Mesodermal cell (in vitro differentiated cells): ENCODE data around the gene SMIM3.
A peak's percentile ranks its signal among the peaks of the same experiment; 100 is the strongest.

Experiments
- H3K27ac ChIP-seq: 2 replicates; pipeline ENCODE4 v1.7.0; 2013; ENCODE audit warnings: mild to moderate bottlenecking, low read depth, low read length, moderate library complexity; ENCODE audit not compliant: severe bottlenecking
- H3K36me3 ChIP-seq: 2 replicates; pipeline ENCODE4 v1.7.1; 2013; ENCODE audit warnings: mild to moderate bottlenecking, low read length, moderate library complexity; ENCODE audit not compliant: control insufficient read depth, insufficient read depth
- H3K4me1 ChIP-seq: one replicate; pipeline ENCODE4 v1.7.1; 2013; ENCODE audit warnings: mild to moderate bottlenecking, low read length; ENCODE audit not compliant: insufficient read depth, control insufficient read depth, poor library complexity, severe bottlenecking
- H3K4me3 ChIP-seq: 2 replicates; pipeline ENCODE4 v1.7.0; 2013; ENCODE audit warnings: low read length, control low read depth, mild to moderate bottlenecking; ENCODE audit not compliant: insufficient read depth, poor library complexity, severe bottlenecking; ENCODE audit errors: extremely low read depth
- H3K9me3 ChIP-seq: 2 replicates; pipeline ENCODE4 v1.7.1; 2013; ENCODE audit warnings: mild to moderate bottlenecking, low read length, moderate library complexity; ENCODE audit not compliant: control insufficient read depth
- WGBS, 2 experiments: methylation state at CpG; one replicate each; pipeline ENCODE4 v1.1.5; 2013; ENCODE audit warnings: missing lambda C conversion rate in 2 of 2; ENCODE audit not compliant: insufficient coverage in 2 of 2; 5-methylcytosine and 5-hydroxymethylcytosine counted together

Gene SMIM3

DNA sequence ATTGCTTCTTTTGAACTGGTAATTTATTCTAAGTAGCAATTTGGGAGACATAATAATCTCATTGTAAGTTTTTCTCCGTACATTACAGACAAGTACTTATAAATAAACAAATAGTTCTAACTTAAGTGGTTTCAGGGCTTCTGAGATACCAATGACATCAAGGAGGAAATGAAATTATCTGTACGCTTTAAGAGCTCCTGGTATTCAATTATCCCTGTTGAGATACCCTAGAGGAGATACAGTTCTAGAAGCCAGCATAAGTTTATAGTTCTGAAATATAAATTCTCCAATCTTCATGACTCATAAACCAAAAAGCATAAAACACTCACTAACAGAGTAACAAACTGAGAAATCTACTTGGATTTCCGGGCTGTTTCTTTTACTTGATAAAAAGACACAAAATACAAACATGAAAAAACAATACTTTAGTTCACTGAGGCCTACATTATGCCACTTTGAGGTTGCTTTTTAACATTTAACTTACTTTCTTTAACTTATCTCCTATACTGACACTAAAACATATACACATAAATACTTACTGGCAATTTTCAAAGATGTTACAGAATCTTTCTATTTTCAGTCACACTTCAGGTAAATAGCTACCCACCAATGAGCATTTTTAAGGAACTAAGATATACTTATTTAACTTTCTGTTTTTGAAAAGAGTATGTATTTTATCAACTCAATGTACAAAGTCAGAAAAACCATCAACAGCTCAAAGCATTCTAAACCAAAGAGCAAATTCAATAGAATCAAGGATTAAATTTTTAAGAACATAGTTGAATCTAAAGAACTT lies 27.3 kb upstream of the SMIM3 start:
- Histone ChIP-seq H3K4me3 (no peak overlapping the region), H3K27ac (no peak overlapping the region), H3K4me1 (no peaks in the 10 kb centered on the region), H3K9me3 (no peaks in the 10 kb centered on the region), H3K36me3 (peaks cover 55% of the 10 kb centered on the region)
- 83 to 88% methylated on average over 1 of the region's 3 CpGs for WGBS, 2 experiments

DNA sequence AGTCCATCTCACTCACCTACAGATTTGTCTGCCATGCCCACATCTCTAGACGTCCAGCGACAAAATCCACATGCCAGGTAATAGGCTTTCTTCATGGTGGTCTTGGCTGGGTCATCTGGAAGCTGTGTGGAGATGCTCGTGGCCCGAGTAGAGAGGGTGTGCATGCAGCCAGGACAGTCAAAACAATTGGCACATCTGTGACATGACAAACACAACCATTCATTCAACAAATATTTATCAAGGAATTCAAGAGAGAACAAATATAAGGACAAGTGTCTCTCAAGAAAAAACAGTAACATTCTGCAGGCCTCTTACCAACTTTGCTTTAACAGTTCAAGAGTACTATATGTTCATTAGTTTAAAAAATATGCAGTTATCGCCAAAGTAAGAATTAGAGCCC lies 25.1 kb upstream of the SMIM3 start:
- Histone ChIP-seq H3K36me3 (peaks cover 57% of the 10 kb centered on the region), H3K4me1 (peaks cover 5% of the 10 kb centered on the region), H3K27ac (no peak overlapping the region), H3K9me3 (no peaks in the 10 kb centered on the region), H3K4me3 (no peak overlapping the region)
- 100% methylated on average over 2 of the region's 5 CpGs; no CpG with 5 or more reads in 1 of the 2 experiments for WGBS, 2 experiments

DNA sequence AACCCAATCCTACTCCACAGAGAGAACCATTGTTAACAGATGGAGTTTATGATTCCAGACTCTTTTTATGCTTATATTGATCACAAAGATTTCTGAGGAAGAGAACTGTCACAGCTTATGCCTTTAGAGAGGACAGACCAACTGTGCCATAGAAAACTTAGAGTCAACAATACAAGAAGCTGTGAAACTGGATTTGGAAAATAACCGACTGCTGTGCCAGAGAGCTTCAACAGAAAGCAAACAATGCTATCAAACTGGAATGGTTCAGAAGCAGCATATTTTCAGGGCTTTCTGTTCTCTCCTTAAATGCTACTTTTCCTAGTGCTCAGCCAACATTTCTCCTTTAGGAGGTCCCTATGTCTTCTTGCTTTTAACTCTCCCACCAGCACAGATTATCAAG lies 24.7 kb upstream of the SMIM3 start:
- H3K9me3 ChIP-seq, result no peaks in the 10 kb centered on the region
- peaks cover 55% of the 10 kb centered on the region for H3K36me3 ChIP-seq
- no peak overlapping the region for H3K27ac ChIP-seq
- peaks cover 5% of the 10 kb centered on the region for H3K4me1 ChIP-seq
- H3K4me3 ChIP-seq, result no peak overlapping the region
- WGBS, 2 experiments, result 100% methylated on average over 1 of the region's 1 CpG

DNA sequence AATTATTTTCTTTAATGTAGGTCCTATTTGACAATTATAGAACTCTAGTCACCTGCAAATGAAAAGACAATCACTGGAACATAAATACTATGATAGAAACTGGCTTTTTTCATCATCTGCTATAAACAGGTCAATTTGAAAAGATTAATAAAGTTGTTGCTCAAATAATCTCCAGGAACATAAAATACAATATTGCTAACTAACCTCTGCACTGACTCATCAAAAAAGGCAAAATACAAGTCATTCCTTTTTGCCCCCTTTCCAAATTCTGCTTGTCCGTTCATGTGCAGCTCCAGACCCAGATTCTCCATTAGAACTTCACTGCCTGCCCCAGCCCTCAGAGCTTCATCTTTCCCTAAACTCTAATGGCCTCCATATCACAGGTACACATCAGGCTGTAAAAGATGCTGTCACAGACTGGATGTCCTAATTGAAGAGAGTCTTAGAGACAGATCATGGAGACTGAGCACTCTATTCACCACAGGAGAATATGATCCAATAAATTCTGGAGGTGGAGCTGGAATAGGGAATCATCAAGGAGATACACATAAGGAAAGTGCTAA lies 21.4 kb upstream of the SMIM3 start:
- Histone ChIP-seq H3K27ac (no peak overlapping the region), H3K4me3 (peak overlapping the region; percentile 65)

DNA sequence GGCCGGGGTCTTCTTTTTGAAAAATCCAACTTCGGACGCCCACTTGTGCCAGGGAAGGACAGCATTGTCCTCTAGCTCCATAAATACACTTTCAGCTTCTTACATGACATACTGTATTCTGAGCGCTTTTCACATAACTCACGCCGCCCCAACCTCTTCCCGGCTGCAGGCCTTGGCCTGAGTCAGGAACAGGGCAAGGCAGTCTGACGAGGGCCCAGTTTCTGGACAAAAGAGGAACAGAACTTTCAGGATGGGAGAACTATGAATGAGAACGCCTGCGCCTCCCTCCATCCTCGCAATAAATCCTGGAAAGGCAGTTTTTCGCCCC lies 20.4 kb upstream of the SMIM3 start:
- Histone ChIP-seq H3K36me3 (peaks cover 31% of the 10 kb centered on the region), H3K9me3 (peaks cover 9% of the 10 kb centered on the region), H3K27ac (peak overlapping the region; percentile 99), H3K4me1 (peaks cover 5% of the 10 kb centered on the region), H3K4me3 (peak overlapping the region; percentile 65)
- WGBS, 2 experiments, result 0 to 9% methylated on average over 3 to 6 of the region's 12 CpGs

More for the DNA sequence above, 21.4 kb upstream of the SMIM3 start:
- Histone ChIP-seq H3K36me3 (peaks cover 36% of the 10 kb centered on the region), H3K4me1 (peaks cover 5% of the 10 kb centered on the region), H3K9me3 (peaks cover 9% of the 10 kb centered on the region)
- 100% methylated on average over 1 of the region's 1 CpG for WGBS, 2 experiments

DNA sequence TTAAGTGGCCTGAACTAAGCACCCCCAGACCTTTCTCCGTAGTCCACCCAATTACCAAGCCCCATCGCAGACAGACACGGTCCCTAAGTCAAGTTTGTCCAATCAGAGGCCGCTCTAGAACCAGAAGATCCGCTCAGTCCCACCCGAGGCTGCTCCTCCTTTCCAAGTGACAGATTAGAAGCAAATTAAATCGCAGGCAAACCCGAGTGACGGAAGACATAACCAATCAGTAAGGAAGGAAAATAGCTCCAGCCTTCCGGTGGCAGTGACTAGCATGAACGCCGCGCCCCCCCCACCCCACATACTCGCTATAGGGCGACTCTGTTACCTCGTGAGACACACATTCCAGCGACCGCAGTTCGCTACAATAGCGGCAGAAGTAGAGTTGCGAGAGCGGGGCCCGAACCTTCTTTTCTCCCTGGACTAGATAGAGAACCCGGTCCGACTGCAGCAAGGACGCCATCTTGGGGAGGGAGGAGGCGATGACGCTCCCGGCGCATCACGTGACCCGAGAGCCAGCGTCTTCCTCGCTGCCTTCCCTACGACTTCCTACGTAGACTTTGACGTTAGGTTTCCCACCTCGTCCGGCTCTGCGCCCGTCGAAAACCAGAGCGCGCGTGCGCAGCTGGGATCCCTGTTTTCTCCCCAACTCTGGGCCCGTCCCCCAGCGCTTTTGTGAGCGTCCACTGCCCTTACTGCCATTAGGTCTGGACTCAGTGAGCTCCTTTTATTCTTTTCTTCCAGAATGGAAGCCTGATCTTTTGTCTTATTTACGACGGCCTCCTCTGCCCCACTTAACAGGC lies 19.8 kb upstream of the SMIM3 start, which contains the start of gene DCTN4:
DCTN4 (minus strand) TSS at position 487 of the 803 bp plus-strand sequence; CDS start at position 463, 24 bp downstream.
- Histone ChIP-seq H3K4me1 (peaks cover 5% of the 10 kb centered on the region), H3K36me3 (peaks cover 25% of the 10 kb centered on the region), H3K9me3 (peaks cover 9% of the 10 kb centered on the region), H3K27ac (peak within 1 kb of the TSS; percentile 99), H3K4me3 (peak within 1 kb of the TSS; percentile 65)
- 3 to 4% methylated on average over 35 to 43 of the region's 51 CpGs for WGBS, 2 experiments

DNA sequence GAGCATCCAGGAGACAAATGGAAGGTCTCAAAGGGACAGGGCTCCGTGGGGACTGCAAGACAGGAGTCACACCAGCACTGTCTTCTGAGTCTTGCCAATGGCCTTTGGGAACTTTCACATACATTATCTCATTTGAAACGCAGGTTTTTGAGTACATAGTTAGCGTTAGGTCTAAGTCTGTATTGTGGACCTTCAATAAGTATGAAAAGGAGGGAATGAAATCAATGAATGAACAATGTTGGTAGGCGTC lies 19.3 kb upstream of the SMIM3 start:
- Histone ChIP-seq H3K9me3 (peaks cover 9% of the 10 kb centered on the region), H3K36me3 (peaks cover 20% of the 10 kb centered on the region), H3K27ac (peak overlapping the region; percentile 99), H3K4me3 (peak overlapping the region; percentile 65), H3K4me1 (peaks cover 5% of the 10 kb centered on the region)
- WGBS, 2 experiments, result 86 to 90% methylated on average over 2 to 3 of the region's 4 CpGs

DNA sequence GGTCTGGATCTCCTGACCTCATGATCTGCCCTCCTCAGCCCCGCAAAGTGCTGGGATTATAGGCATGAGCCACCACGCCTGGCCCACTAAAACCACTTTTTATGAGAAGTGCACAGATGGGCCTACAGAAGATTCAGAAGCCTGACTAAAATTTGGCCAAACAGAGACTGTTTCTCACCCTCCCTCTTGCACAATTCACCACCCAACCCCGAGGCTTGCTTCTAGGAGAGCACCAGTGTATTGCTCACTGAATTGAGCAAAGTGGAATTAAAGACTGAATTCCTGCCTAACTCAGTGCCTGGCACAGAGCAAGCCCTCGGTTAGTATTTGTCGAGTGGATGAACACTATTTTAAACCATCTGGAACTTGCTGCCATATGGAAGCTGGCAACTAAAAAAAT lies 16.3 kb upstream of the SMIM3 start:
- Histone ChIP-seq H3K36me3 (no peaks in the 10 kb centered on the region), H3K4me3 (no peak overlapping the region), H3K9me3 (peaks cover 9% of the 10 kb centered on the region), H3K4me1 (peaks cover 2% of the 10 kb centered on the region), H3K27ac (no peak overlapping the region)
- WGBS, 2 experiments, result 91 to 95% methylated on average over 4 to 5 of the region's 5 CpGs

DNA sequence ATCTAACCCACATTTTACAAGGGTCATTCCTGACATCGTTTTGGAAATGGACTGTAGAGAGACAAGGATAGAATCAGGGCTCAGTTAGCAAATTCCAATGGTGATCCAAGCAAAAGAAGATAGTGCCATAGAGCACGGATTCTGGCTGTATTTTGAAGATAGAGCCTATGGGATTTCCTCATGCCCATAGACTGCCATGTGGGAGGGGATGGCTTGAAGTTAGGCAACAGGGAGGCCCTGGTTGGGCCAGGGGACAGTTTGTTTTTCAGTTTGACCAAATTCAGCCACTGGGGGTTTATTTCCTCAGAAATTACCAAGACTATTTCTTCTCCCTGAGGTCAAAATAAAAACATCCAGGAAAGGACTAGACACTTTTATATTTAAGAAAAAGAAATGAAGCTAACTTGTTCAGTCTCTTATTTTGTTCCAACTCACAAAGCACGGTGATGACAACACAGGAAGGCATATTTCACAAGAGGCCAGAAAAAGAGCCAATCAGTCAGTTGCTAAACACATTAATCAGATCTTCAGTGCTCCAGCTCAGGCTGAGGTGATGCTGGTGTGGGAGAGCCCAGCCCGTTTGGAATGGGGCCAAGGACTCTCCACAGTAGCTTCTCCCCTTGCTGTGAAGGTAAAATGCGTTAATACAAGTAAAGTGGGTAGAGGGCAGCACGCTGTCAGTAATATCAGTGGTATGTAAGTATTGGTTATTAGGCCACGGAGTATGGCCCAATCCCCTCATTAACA lies 15.4 kb upstream of the SMIM3 start:
- WGBS, 2 experiments, result 79 to 84% methylated on average over 6 of the region's 7 CpGs
- peaks cover 9% of the 10 kb centered on the region for H3K9me3 ChIP-seq
- H3K36me3 ChIP-seq, result no peaks in the 10 kb centered on the region
- H3K27ac ChIP-seq, result no peak overlapping the region
- no peaks in the 10 kb centered on the region for H3K4me1 ChIP-seq
- no peak overlapping the region for H3K4me3 ChIP-seq

DNA sequence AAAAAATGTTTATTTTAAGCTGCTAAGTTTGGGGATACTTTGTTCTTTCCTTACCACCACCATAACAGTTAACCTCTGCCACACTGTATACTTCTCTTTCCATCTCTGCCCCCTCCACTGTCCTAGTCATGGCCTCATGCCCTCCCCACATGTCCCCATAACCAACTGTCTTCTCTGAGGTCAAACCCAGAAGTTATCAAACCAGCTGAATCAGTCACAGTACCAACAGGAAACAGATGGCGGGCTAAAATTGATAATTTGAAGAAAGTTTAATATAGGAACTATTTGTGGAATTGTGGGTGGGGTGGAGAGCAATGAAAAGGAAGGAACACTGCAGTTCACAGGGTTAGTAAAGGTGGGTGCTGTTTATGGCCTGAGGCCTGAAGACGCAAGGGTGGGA lies 14.0 kb upstream of the SMIM3 start:
- no peaks in the 10 kb centered on the region for H3K36me3 ChIP-seq
- no peak overlapping the region for H3K4me3 ChIP-seq
- no peaks in the 10 kb centered on the region for H3K4me1 ChIP-seq
- H3K9me3 ChIP-seq, result peaks cover 4% of the 10 kb centered on the region
- no peak overlapping the region for H3K27ac ChIP-seq
- WGBS, 2 experiments, result 80 to 92% methylated on average over 2 of the region's 2 CpGs
